HG03095 (cell line): Measurements from ENCODE around the gene CACNA2D3.

ENCODE experiments used
- ATAC-seq: cut with Tn5 transposase; IDR thresholded peaks from one replicate; pipeline ENCODE4 v1.9.1; 2021; ENCODE audit warnings: moderate library complexity; ENCODE audit not compliant: unreplicated experiment

The CACNA2D3 gene

DNA sequence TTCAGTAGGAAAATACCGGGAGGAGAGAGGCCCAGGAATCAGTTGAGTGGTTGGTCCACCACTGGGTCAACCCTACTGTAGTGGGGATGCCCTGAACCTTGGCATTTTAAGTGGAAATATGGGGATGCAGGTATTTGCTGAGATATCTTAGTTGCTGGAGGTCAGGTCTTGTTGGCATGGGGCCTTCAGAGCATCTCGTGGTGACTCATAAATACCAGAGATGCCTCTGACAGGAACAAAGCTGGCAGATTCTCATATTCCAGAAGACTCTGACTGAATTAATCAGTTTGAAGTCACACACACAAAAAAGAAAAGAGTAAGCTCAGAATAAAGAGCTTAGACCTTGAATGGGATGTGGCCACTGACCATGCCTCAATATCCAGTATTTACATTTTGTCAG lies 91.6 kb downstream of the CACNA2D3 start:
- no peak for ATAC-seq

DNA sequence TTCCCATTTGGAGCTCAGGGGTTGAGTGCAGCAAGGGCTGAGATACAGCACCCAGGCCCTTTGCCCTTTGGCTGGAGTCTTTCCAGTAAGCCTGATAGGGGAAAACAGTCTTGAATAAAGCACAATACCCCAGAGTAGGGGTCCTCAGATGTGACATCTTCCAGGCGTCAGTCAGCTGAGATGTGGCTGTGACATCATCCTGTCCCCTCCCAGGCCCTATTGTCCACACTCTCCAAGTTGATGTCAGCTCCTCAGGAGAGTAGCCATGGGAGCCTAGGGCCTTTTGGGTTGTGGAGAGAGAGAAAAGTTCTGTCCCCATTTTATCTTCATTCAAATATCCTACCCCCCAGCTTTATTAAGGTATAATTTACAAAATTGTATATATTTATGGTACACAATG lies 92.5 kb downstream of the CACNA2D3 start:
- ATAC-seq, result no peak

DNA sequence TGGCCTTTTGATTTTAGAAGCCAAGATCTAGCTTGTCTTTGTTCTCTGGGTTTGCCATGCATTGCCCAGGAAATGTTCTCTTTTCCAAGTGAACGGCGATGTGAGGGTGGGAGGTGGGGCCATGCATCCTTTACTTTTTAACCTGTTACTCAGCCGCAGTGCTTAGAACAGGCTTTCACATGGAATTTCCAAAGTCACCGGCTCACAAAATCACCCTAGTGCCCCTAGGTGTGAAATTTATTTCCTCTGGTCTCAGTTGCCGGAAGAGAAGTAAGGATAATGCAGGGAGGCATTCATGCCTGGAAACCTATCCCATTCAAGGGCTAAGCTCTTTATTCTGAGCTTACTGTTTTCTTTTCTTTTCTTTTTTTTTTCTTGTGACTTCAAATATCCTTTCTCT lies 93.2 kb downstream of the CACNA2D3 start:
- no peak for ATAC-seq

DNA sequence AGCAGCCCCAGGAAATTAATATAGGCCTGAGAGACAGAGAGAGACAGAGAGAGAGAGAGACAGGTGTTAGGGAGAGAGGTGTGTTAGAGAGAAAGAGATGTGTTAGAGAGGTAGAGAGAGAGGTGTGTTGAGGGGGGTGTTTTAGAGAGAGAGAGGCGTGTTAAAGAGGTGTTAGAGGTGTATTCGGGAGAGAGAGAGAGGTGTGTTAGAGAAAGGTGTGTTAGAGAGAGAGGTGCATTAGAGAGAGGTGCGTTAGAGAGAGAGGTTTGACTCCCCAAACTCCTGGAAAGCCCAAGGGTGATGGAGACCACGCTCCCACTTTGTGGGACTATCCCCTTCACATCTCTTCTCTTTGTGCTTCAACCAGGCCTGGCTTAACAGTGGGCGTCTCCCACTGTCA lies 95.5 kb downstream of the CACNA2D3 start:
- ATAC-seq, result no peak

DNA sequence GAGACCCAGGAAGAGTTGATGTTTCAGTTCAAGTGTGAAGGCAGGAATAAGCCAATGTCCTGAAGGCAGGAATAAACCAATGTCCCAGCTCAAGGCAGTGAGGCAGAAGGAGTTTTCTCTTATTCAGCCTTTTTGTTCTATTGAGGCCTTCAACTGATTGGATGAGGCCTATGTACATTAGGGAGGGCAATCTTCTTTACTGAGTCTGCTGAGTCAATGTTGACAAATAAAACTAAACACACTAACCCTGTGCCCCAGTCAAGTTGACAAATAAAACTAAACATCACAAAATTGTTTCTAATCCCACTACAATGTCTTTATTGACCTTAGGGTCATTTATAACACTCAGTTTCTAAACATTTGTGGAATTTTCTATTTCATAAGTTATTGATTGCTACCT lies 100.0 kb downstream of the CACNA2D3 start:
- ATAC-seq, result no peak

DNA sequence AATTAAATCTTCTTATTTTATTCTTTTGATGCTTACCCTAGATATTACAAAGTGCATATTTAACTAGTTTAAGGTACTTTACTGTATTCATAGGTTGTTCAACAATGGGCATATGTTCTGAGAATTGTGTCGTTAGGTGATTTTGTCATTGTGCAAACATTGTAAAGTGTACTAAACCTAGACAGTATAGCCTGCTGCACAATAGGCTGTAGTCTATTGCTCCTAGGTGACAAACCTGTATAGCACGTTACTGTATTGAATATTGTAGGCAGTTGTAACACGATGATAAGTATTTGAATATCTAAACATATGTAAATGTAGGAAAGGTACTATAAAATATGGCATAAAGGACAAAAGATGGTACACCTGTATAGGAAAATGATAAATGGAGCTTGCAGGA lies 100.7 kb downstream of the CACNA2D3 start:
- ATAC-seq, result no peak

DNA sequence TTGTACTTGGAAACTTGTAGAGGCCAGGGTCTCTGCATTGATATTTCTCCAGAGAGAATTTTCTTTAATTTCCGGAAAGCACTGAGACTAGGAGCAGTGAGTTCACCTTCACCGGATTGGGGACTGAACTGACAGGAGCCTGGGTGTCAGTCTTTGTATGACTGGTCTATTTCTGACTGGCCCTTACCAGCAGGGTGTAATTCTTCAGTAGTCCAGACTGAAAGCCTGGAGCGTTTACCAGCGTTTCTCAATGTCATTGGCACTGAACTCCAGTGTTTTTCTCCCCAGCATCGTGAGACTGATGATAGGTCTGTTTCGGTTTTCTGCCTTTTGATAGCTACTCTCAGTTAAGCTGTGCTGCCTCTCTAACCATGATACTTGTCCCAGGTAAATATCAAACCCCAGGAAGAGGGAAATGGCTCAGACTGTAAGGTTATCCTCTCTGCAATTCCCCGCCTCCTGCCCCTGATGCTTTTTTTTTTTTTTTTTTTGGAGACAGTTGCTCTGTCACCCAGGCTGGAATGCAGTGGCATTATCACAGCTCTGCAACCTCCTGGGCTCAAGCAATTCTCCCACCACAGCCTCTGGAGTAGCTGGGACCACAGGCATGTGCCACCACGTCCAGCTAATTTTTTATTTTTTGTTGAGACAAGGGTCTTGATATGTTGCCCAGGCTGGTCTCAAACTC lies 103.6 kb downstream of the CACNA2D3 start:
- ATAC-seq, result no peak

DNA sequence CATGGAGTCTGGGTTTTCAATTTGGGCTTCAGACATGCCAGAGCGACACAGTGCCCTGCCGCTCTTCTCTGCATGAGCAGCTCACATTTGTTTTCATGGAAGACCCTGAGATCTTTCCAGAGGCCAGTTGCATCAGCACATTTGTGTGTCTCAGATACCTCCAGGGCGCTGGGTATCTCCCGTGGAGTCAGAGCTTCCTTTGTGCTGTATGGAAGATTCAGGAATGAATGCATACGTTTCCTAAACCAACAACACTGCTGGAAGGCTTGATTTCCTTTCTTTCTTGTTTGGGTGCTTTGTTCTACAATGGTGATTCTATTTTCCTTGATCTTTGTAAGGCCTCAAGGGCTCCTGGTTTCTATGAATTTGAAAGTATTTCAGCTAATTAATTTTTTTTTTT lies 106.5 kb downstream of the CACNA2D3 start:
- ATAC-seq, result no peak

DNA sequence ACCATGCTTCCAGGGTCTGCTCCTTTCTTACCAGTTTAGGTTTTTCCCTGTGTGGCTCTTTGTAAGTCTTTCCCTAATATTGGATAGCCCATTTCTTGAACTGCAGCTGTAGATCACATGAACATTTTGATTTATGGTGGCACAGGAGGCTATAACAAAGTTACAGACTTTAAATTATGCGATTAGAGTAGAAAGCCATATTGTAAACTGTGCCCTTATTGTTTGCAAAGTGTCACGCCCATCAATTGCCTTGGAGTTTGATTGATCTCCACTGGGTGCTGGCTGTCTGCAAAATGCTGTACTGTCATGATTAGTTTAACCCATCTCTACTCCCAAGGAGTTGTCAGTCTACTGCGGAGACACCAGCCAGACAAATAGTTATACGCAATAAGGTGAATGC lies 110.3 kb downstream of the CACNA2D3 start:
- no peak for ATAC-seq

DNA sequence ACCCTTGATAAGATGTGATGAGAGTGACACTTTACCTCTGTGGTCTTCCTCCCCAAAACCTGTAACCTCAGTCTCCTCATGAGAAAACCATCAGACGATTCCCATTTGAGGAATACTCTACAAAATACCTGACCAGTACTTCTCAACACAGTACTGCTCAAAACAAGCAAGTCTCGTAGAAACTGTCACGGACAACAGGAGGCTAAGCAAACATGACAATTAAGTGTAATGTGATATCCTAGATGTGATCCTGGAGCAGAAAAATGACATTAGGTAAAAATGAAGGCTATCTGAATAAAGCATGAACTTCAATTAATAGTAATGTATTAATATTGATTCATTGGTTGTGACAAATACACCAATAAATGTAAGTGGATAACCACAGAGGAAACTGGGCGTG lies 113.6 kb downstream of the CACNA2D3 start:
- ATAC-seq, result no peak

DNA sequence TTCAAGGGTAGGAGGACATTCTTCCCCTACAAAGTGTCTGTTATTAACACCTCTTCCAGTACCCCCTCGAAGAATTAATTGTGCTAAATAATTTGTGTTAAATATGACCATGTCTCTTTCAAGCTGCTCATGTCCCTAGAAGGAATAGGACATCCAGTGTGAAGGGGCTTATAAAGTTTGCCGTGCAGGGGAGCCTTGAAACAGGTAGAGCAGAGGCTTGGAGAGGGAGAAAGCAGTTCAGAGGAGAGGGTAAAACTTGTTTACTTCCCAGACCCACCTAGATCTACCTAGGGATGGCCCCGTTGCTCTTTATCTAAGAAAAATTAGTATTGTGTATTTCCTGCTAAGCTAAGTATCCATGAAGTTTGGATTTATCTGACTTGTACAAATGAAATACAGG lies 114.8 kb downstream of the CACNA2D3 start:
- ATAC-seq, result no peak

DNA sequence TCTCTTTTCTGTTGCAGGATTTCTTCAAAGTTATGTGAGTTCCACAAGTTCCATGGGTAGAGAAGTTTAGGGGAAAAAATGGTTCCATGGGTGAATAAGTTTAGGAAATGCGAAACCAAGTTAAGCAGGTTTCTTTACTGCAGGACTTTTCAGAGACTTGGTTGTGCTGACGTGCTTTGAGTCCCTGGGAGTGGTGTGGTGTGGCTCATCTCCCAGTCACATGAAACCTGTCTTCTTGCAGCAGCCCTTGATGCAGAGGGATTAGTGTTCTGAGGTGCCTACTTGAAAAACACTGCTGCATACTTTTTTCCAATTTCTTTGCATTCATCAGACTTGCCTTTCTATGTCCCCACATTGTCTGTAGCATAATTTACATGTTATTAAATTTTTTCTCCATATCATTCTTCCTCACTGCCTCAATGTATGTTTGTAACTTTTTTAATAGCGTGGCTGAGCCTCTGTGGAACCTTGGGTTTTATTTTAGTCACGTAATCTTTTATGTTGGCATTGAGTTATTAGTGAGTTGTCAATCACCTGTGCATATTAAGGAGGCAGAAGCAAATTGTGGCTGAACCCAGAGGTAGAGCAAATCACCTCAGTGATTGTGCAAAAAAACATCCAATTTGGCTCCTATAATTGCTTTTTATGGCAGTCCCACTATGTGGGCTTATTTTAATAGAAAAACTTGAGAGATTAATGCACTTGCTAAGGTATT lies 115.6 kb downstream of the CACNA2D3 start:
- no peak for ATAC-seq

DNA sequence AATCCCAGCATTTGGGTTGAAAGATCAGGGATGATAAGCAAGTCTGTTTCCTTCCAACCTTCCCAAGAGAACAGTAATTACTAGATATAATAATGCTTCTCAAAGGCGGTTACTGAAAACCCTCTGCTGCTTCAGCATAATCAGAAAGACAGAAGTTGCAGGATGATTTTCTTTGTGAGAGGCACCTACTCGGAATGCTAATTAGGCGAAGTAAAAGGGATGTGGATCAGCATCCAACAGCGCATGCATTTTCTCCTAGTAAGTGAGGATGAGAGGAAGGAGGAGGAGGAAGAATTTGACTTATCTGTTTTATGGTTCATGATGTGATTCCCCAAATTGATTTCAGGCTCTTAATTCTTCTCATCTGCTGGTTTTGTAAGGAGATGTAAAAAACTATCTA lies 118.0 kb downstream of the CACNA2D3 start:
- ATAC-seq, result no peak

DNA sequence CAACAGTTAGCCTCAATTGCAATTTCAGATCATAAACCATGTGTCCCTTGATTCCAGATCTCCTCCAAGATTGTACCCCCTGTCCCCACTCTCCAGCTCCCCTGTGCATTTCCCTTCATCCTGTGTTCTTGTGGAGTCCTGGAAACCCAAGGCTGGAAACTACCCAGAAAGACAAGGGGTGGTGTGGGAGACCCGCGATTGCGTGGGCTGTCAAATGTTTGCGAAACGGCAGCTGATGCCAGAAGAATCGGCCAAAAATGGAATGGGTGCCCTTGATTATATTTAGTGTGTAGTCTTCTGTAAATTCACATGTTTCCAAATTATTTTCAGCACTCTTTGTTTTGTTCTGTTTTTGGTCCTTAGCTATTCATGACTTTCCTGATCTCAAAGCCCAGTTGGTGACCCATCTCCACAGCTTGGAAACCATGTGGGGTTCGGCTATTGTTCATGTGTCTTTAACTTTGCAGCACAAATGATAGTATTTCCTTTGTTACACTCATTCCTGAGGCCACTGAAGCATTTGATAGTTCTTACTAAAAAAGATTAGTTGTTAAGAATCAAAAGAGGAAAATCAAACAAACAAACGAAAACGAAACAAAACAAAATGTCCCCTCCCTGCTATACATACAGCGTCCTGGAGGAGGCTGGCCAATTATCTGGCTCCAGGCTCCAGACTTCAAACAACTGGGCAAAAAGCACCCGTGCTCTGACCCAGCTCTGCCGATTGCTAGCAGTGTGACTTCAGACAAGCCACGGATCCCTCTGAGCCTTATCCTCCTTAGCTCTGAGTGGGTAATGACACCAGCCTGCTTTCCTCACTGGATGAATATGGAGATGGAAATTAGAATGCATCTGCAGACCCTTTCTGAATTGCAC lies 120.9 kb downstream of the CACNA2D3 start:
- ATAC-seq, result no peak

DNA sequence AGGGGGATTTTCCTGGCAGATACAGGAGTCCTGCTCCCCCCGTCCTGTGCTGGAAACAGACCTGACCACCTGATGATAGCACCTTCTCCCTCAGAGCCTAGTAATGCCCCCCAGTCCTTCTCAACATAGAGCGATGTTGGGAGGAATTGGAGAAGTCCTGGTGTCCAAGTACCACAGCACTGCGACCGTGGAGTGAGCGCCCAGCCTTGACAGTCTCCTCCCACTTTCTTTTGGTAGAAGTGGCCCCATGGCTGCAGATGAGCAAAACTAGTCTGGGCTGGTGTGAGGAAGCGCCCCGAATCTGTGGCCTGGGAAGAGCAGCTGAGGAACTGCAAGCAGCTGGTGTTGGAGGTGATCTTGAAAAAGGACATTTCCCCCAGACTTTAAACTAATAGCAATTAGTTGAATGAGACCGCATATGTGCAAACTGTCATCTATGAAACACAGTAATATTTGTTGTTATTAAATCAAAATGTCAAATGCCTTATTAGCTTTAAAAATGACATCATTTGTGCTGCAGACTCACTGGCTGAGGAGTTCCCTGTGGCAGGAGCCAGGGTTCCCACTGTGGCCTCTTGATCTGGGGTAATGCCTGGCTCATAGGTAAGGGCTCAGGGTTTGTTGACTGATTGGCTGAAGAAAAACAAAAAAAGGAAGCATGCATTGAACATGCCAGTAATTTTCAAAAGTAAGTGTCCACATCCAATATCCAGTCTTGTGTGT lies 121.8 kb downstream of the CACNA2D3 start:
- no peak for ATAC-seq

DNA sequence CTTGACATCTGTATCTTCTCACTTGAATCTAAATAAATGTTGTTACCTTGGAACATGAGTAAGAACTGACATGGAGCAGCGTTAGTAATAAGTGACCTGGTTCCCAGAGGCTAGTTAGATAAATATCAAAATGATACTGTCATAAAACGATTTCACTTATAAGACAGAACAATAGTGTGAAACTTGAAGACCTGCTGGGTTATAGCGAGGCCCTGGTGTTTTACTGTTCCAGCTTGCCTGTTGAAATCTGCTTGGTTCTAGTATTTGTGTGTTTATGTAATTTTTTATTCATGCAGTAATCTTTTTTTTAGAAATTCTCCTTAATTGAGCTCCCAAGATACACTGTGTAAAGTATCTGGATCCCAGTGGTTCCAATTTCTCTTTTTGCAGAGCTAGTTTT lies 129.4 kb downstream of the CACNA2D3 start:
- no peak for ATAC-seq

DNA sequence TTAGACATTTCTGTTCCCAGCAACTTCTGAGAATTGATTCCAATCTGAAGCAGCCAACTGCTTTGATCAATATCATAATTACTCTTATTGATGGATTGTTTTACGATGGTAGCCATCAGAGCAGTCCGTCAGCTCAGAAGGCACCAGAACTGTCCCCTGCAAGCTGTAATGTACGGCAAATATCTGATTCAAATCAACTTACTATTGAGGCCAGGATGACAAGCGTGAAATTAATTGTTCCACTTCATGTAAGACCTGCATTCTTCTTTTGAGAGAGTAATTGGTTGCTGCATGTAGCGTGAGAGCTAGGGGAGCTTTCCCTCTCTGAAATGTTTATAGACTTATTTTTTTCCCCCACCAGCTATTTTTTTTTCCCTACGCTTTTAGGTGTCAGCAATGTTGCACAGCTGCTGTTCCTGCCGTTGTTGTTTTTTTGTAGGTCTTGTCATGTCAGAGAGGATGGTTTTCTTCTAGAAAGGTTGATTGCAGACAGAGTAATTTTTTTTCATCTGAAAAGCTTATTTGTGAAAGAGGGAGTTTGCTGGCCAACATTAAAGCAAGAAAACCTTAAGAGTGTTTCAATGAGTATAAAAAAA lies 134.9 kb downstream of the CACNA2D3 start:
- ATAC-seq, result no peak

DNA sequence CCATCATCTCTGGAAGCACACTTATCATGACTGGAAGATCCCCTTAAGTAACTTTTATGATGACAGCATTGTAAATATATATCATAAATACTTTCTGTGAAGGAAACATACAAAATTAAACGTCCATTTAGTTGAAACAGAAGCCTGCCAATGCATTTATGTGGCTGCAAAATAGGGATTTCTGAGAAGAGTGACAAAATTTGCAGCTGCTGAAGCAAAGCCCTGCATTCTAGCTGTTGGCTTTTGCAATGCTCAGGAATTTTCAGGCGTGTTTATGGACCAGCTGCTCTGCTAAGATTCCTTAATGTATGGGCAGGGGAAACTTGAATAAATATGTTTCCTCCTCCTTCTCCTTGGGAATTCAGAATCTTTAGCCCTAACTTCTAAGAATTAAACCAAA lies 137.3 kb downstream of the CACNA2D3 start:
- ATAC-seq, result no peak

DNA sequence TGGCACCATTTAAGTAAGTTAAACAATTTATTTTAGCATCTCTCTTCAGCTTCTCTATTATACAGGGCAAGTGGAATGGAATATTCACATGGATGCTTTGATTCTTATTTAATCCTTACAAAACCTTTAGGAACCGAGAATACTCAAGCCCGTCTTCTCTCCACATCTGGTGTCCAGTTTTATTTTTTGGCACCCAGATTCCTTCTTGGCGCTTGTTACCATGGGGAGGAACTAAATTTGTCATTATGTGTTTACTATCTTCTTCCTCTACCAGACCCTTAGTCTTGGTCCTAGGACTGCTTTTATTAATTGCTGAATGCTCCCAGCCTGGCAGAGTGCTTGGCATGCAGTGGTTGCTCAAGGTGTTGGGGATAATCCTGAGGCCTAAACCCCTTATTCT lies 138.8 kb downstream of the CACNA2D3 start:
- no peak for ATAC-seq

DNA sequence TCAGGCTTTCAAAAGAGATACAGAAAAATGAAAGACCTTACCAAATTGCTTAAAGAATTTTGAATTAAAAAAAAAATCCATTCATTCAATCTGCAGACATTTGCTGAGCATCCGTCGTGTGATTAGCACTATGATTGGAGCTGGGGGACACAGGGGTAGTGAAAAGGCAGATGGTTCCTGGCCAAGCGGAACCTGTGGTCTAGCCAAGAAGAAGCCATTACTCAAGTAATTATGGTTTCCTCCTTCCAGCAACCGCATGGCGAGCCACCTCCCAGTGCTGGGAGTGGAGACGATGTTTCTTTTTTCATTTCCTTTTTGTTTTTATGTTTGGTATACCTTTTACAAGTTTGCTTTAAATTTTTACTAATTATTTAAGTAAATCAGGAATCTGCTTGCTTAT lies 140.2 kb downstream of the CACNA2D3 start:
- ATAC-seq, result no peak

DNA sequence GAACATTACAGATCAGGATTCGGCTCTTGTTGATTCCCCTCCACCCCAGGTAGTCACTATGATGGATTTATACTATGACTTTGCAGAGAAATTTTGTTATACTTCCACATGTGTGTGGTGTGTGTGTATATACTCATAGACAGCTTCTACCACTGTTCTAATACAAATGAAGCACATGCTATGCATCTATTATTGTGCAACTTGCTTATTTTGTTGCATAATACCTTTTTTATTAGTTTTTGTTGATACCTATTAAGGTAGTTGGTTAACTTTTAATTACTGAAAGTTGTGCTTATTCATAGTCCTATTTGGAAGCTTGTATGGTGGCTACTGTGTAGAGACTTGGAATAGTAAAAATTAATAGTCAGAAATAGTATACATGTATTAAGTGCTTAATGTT lies 140.6 kb downstream of the CACNA2D3 start:
- ATAC-seq, result no peak
